HG03280 (cell line): ENCODE results near the gene OR51G2.
"Not testable (repeated sequence)": the region's sequence is repeated elsewhere in the genome, so short reads cannot be mapped to it uniquely, and the experiment has no call there.

Source experiments
- ATAC-seq: cut with Tn5 transposase; IDR thresholded peaks from one replicate; pipeline ENCODE4 v1.9.1; 2021; ENCODE audit warnings: mild to moderate bottlenecking, moderate library complexity; ENCODE audit not compliant: unreplicated experiment

Gene OR51G2, protein sequence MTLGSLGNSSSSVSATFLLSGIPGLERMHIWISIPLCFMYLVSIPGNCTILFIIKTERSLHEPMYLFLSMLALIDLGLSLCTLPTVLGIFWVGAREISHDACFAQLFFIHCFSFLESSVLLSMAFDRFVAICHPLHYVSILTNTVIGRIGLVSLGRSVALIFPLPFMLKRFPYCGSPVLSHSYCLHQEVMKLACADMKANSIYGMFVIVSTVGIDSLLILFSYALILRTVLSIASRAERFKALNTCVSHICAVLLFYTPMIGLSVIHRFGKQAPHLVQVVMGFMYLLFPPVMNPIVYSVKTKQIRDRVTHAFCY

DNA sequence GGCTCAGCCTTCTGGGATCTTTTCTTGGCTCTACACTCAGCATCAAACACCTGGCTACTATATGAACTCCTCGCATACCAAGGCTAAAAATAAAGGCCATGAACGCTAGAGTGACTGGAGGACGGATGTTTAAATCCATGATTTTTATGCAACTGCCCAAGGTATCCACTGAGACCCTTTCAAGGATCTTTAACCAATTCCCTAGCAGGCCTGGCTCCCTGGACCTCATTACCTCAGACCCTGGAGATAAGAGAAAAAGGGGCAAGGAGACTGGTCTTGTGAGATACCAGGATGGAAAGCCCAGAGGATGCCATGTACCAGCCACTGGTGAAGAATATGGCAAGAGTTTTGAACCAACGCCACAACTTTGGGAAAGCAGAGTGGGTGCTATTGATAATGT is at the start of gene OR51G2:
Gene OR51G2 (minus strand): TSS at position 101 of the 400 bp plus-strand sequence. CDS start 3,687 bp downstream, outside the sequence.
- no peak for ATAC-seq

DNA sequence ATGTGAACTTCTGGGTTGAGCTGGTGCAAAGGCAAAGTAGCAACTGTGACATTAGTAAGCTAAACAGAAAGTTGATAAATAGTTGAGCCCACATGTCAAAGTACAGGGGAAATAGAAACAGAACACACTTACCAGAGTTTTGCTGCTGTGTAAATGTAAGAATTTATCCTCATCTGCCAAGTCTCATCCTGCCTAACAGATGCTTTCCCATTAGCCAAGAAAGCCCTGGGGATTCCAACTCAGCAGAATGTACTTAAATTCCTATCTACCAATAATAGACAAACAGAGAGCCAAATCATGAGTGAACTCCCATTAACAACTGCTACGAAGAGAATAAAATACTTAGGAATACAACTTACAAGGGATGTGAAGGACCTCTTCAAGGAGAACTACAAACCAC is 43.7 kb upstream of the OR51G2 start:
- no peak for ATAC-seq

DNA sequence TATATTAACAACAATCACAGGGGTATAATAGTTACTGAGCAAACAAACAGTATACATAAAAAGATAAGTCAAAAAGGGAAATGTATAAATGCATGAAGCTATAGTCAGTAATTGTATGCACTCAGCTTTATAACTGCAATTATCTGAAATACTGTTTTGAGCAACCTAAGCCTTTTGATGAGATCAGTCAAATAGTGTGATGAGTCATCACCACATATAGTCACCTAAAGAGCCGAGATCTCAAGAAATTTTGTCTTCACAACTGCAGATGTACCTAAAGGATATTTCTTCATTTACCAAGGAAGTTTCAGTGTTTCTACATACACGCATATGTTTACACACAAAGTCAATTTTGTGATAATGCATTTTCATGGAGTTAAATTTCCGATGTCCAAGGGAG is 41.7 kb upstream of the OR51G2 start:
- no peak for ATAC-seq

DNA sequence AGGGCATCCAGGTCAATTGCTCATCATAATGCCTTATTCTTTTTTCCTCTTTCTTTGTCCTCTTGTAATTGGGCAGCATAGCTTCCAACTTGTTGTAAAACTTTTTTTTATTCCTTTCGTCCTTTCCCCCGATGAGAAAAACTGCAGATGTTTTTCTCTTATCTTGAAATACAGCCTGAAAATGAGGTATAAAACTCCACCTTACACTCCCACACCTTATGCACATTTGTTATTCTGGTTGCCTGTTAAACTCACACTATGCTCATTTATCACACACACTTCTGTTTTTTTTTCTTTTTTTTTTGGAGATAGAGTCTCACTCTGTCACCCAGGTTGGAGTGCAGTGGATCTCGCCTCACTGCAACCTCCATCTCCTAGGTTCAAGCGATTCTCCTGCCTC is 38.2 kb upstream of the OR51G2 start:
- no peak for ATAC-seq

DNA sequence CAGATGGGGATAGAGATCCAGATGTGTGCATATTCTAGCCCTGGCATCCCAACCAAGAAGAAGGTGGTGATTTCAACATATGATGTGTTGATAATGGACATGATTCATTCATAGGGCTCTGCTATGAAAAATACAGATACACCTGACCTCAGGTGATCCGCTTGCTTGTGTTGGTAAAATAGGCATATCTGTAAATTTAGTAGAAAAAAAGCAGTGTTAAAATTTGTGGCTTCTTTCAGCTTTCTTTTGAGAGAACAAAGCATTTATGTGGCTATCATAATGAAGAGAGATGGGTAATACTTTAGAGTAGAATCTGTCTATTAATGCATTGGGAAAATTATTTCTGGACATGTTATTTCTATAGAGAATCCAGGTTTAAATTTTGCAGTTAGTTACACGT is 36.5 kb upstream of the OR51G2 start, which contains the start of gene OR51A2:
Gene OR51A2 (minus strand): TSS at position 101 of the 400 bp plus-strand sequence. CDS start 0 bp downstream, at position 101.
- ATAC-seq, result not testable (repeated sequence)

DNA sequence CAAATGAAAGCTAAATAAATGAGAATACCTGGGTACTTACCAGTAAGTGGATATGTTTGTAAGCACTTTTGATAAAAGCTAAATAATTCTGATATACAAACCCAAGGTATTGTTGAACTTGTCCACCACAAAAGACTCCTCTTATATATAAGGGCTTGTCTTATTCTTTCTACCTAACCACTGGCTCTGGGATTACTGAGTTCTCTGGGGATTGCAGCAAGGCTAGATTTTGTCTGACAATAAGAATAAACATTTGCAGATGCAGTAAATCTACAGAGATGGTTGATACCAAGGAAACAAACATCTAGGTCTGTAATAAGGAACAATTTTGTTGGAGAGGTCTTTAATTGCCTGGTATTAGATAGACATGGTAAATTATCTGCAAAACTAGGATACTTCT is 28.4 kb upstream of the OR51G2 start, which contains the start of gene OR51A4:
Gene OR51A4 (minus strand): TSS at position 101 of the 400 bp plus-strand sequence. CDS start 505 bp downstream, outside the sequence.
- ATAC-seq, result no peak

DNA sequence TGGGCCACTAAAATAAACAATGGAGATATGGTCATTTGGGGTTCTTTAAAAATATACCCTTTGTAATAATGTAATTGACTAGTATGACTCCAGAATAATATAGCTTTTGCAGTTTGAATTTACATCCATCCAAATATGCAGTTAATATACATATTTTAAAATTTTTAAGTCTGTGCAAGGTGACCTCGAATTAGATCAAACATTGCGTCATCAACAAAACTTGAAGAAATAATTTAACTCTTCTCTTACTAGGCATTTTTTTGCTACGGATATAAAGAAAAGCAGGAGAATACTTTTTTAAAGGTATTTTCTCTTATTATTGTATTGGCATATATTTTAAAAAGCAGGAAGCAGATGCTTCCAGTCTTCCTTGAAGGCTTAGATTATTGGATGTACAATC is 17.6 kb upstream of the OR51G2 start:
- no peak for ATAC-seq

DNA sequence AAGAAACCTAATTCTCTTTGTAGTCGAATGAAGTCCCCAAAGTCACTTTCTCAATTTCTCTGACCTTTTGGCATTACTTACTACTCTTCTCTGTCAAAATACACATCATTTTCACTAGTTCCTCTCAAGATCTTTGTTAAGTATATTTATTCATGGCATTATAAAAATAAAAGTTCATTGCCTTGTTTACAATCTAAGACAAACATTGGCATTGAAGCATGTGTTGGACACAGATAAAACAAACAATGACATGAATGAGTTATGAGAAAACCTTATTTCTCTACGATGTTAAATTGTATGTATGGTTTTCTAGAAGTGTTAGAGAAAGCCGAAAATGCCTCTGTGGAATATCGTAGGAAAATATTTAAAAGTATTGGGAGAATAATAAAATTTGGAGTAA is 13.6 kb upstream of the OR51G2 start:
- no peak for ATAC-seq

DNA sequence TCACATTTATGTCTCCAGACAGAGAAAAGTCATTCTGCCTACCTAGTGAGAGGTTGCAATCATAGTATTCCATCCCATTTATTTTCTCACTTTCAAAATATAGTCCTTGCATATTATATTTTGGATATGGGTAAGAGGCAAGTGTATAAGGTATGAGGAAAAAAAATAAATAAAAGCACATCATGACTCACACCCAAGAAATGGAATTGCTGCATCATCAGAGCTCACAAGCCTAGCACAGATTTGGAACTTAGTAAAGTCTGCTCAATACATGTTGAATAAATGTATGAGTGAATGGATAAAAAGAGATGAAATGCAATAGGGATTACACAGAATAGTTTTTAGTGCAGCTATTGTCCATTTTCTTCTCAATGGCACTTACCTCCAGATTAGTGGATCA is 7.5 kb upstream of the OR51G2 start:
- ATAC-seq, result no peak

DNA sequence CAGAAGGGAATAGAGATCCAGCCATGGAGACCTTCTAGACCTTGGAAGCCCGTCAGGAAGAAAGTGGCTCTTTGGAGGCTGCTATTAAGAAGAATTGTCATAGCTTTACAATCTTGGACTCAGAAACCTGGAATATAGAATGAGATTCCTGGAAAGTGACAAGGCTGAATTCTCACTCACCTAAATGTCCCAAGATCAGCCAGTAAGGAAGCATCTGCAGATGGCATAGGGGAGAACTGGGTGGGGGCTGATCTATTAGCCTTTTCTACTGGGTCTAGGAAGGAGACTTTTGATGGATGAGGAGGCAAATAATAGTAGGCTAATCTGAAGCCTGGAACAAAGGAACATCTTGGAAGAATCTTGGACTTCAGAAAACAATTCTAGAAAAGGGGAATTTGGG is 5.1 kb upstream of the OR51G2 start, which contains the start of gene OR51G1:
Gene OR51G1 (minus strand): TSS at position 101 of the 400 bp plus-strand sequence. CDS start 0 bp downstream, at position 101.
- no peak for ATAC-seq

DNA sequence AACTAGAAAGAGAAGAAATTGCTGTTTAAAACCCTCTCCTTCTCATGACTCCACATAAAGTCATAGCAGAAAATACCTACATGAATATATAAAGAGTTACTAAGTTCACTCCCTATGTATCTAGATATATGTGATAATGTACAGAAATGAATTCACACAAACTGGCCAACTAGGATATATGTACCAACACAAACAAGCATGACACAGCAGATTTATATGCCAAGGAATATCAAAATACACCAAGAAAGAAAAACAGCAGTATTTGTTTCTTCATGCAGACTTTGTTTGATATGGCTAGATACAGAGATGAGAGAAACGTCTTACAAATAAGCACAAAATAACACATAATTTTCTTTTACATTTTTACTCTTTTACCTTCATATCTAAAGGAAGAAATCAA is 3.2 kb upstream of the OR51G2 start:
- no peak for ATAC-seq

DNA sequence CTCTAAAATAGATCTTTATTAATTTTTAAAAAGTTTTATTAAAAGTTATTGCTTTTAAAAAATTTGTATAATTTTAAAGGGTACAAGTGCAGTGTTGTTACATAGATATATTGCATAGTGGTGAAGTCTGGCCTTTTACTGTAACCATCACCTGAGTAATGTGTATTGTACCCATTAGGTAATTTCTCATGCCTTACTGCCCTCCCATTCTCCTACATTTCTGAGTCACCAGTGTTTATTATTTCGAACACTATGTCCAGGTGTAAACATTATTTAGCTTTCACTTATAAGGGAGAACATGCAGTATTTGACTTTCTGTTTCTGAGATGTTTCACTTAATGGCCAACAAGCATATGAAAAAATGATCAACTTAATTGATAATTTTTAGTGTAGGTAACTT is 2.6 kb upstream of the OR51G2 start:
- ATAC-seq, result no peak

DNA sequence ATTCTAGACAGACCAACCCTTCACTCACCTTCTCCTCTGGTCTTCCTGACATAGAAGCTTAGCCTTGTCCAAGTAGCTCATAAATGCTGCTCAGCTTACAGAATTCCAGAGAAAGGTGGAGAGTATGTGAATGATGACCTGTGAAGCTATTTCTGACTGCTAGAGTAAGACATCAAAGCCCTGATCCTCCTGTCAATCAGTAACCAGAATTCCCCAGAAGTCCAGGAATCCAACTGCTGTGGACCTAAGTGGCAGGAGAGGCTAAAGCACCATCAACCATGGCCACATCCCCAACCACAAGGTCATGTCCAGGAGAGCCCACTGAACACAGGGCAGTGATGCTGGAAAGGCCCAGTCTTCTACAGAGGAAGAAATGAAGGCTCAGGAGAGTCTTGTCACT is 2.6 kb downstream of the OR51G2 start:
- no peak for ATAC-seq

DNA sequence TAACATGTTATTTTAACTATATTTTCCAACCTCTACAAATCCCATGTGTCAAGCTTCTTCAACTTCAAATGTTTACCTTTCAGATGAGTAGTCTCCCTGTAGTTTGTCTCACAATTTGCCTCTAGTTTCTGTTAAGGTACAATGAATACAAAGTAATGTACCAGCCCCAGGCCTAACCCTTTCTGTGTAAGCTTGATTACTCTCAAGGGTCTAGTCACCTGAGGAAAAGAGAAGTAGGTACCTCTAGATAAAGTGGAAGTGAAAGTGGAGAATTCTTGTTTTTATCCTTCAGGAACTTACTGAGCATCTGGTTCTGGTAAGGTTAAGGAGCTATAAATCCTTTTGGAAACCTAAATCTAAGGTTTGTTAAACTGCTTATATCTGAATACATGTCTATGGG is 15.7 kb downstream of the OR51G2 start, which contains the start of gene OR51A7:
Gene OR51A7 (plus strand): TSS at position 300 of the 400 bp plus-strand sequence. CDS start 3,587 bp downstream, outside the sequence.
- ATAC-seq, result no peak

DNA sequence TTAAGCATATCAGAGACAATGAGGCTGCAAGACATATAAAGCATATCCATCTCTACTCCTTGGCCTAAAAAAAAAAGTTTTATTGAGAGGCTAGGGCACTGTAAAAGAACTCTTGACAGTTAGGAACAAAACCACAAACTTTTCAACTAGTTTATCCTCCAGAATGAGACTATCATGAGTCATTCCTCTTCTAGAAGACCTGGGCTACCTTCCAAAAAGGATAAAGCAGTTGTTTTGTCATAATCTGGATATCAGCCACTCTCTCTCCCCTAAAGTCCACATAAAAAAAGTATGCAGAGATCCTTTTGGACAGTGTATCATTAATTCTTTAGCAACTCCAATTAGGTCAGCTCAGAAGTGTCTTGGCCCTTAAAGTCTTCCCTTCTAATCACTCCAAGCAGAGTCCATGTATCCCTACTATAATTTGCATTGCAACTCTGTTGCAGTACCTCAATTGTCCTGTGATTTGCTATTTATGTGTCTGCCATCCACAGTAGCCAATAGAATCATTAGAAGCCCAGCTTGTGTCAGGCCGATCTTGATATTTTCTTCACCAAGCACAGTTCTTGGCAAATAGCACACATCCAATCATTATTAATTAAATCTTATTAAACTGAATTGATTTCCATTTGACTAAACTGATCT is 27.0 kb downstream of the OR51G2 start:
- no peak for ATAC-seq

DNA sequence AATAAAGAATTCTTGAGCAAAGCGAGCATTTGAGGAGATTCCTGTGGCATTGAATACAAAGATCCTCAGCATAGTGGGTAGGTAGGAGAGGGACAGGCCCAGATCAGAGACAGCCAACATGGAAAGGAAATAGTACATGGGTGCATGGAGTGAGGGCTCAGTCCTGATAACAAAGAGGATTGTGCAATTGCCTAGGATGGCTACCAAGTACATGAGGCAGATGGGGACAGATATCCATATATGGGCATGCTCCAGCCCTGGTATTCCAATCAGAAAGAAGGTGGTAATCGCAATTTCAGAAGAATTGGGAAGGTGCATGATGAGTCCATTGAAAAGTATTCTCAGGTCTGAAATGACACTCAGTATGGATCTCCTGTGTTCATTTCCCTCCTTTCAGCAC is 28.9 kb downstream of the OR51G2 start:
- no peak for ATAC-seq

DNA sequence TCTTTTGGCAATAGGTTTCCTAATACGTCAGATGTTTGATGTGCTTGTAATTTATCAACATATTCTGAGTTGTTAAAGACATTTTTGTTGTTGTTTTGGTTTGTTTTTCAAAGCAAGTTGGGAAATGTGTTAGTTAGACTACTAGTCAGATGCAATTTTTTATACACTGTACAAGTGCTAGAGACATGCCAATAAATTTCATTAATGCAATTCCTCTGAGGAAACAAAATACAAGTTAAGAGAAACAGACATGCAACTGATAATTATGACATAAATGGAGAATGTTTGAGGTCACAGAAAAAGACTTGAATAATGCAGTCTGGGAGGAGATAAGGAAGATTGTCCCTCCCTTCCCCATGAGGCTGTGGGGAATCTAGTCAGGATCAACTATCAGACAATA is 31.6 kb downstream of the OR51G2 start:
- no peak for ATAC-seq

DNA sequence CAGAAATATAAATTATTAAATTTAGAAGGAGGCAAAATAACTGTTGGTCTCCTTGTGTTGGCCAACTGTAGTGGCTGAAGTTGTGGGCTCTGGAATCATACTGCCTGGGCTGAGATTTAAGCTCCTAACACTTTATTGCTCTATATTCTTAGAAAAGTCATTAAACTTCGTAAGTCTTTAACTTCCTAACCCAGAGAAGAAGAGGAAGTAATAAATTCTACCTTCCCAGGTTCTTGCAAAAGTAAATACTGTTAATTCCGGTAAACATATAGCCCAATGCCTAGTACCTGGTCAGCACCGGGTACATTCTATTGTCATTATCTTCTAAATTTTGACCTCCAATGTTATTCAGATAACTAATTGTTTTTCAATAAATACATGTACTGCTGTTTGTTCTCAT is 33.0 kb downstream of the OR51G2 start:
- no peak for ATAC-seq

DNA sequence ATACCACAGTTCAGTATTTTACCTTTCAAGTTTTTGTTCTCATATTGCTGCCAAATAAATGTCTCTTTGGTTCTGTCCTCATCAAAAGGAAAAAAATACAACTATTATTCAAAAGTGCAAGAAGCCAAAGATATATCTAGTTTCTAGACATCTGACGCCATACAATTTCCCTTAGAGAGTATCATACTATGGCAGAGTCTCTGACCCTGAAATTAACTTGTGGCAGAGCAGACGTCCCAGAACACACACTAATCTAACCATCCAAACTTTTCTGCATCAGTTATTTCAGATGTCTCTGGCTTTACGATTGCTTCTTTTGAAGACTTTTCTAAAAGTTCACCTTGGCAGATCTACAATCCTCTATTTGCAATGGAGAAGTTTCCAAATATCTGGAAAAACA is 34.8 kb downstream of the OR51G2 start:
- no peak for ATAC-seq

DNA sequence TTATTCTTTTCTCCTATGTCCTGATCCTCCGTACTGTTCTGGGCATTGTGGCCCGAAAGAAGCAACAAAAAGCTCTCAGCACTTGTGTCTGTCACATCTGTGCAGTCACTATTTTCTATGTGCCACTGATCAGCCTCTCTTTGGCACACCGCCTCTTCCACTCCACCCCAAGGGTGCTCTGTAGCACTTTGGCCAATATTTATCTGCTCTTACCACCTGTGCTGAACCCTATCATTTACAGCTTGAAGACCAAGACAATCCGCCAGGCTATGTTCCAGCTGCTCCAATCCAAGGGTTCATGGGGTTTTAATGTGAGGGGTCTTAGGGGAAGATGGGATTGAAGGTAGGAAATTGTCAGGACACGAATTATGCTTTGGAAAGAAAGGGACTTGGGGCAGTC is 36.6 kb downstream of the OR51G2 start:
- ATAC-seq, result no peak

DNA sequence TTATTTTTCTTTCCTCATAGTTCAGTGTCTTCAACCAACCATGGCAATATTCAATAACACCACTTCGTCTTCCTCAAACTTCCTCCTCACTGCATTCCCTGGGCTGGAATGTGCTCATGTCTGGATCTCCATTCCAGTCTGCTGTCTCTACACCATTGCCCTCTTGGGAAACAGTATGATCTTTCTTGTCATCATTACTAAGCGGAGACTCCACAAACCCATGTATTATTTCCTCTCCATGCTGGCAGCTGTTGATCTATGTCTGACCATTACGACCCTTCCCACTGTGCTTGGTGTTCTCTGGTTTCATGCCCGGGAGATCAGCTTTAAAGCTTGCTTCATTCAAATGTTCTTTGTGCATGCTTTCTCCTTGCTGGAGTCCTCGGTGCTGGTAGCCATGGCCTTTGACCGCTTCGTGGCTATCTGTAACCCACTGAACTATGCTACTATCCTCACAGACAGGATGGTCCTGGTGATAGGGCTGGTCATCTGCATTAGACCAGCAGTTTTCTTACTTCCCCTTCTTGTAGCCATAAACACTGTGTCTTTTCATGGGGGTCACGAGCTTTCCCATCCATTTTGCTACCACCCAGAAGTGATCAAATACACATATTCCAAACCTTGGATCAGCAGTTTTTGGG is 37.2 kb downstream of the OR51G2 start, which contains the start of gene OR51T1:
Gene OR51T1 (plus strand): TSS at position 41 of the 641 bp plus-strand sequence. CDS start 0 bp downstream, at position 41.
- no peak for ATAC-seq
